Upper lobe of left lung (tissue), 6 donors: Measurements from ENCODE around the gene PRAC2. TPM values are rescaled to one million over a fixed set of nuclear protein-coding genes. Genes with fewer than 3 reads are reported as not detected.
A peak's percentile ranks its signal among the peaks of the same experiment; 100 is the strongest.

ENCODE experiments used
- ATAC-seq, 2 donors: fragments of 200-7000 bp; cut with Tn5 transposase; one replicate each; pipeline ENCODE4 v1.9.1; 2022; ENCODE audit warnings: mild to moderate bottlenecking in 2 of 2, moderate library complexity in 2 of 2; ENCODE audit not compliant: low FRiP score in 2 of 2
- DNase-seq, 2 donors: peaks; one replicate each; pipeline ENCODE4 v3.0.0-alpha.2; 2019 to 2020
- H3K27ac ChIP-seq, 4 donors: fragments of 200-600 bp; sonication (generic); one replicate each; pipeline ENCODE4 v1.5.1; 2016 to 2019
- H3K27me3 ChIP-seq, 4 donors: fragments of 200-600 bp; sonication (generic); one replicate each; pipeline ENCODE4 v1.5.1; 2017 to 2019
- H3K36me3 ChIP-seq, 4 donors: fragments of 200-600 bp; sonication (generic); one replicate each; pipeline ENCODE4 v1.5.1; 2016 to 2019
- H3K4me1 ChIP-seq, 4 donors: fragments of 200-600 bp; sonication (generic); one replicate each; pipeline ENCODE4 v1.5.1; 2018 to 2019
- H3K4me3 ChIP-seq, 4 donors: fragments of 200-600 bp; sonication (generic); one replicate each; pipeline ENCODE4 v1.5.1; 2017 to 2019; ENCODE audit warnings: mild to moderate bottlenecking in 2 of 4, moderate library complexity in 1 of 4
- H3K9me3 ChIP-seq, 4 donors: fragments of 200-600 bp; sonication (generic); one replicate each; pipeline ENCODE4 v1.5.1; 2018 to 2019
- CTCF ChIP-seq, 6 experiments: fragments of 450-650 bp in 4 of 6; fragments of 200-600 bp in 2 of 6; sonication (generic) in 2 of 6; IDR thresholded peaks; one replicate each; pipeline ENCODE4 v1.5.1; 2016 to 2019; ENCODE audit warnings: antibody characterized with exemption in 6 of 6
- EP300 ChIP-seq, 4 donors: sonication (generic); formaldehyde crosslinking; IDR thresholded peaks; one replicate each; pipeline ENCODE4 v1.5.1; 2017; ENCODE audit warnings: antibody characterized with exemption in 4 of 4, control low read depth in 2 of 4
- POLR2A ChIP-seq, 4 donors: fragments of 450-650 bp; IDR thresholded peaks; one replicate each; pipeline ENCODE4 v1.5.1; 2016 to 2017; ENCODE audit warnings: antibody characterized with exemption in 4 of 4, mild to moderate bottlenecking in 2 of 4
- POLR2AphosphoS5 ChIP-seq, 2 donors: sonication (generic); formaldehyde crosslinking; IDR thresholded peaks; one replicate each; pipeline ENCODE4 v1.5.1; 2017; ENCODE audit warnings: antibody characterized with exemption in 2 of 2
- WGBS, 2 donors: methylation state at CpG; one replicate each; pipeline ENCODE4 v1.1.5; 2017 to 2018; 5-methylcytosine and 5-hydroxymethylcytosine counted together
- total RNA-seq, 6 donors: library from RNA; depleted of rRNA in 4 of 6; stranded (reverse); fragments of >200 nt in 4 of 6; gene quantifications; one replicate each; pipeline versions ENCODE4 v1.1.0 to v1.2.1, GENCODE V29; 2016 to 2021
- donor health status: DM: no; HTN: no; CAD: no; lungs with moderate emphysema.
- donor health status: DM: no; HTN: yes; CAD: no; lungs with severe emphysema.

The PRAC2 gene
- total RNA-seq, 6 donors from 2014 or later = not detected

- Histone ChIP-seq H3K36me3 (no peaks in the 10 kb centered on the region), H3K4me3 (no peak overlapping the region), H3K9me3 (peaks cover 0 to 3% (median 0%) of the 10 kb centered on the region in 4 donors), H3K27me3 (peaks cover 1 to 66% (median 28%) of the 10 kb centered on the region in 4 donors), H3K27ac (no peak overlapping the region), H3K4me1 (peaks cover 5 to 16% (median 7%) of the 10 kb centered on the region in 4 donors)
- WGBS, 2 donors = 7 to 12% methylated on average over 12 to 14 of the region's 14 CpGs
- ATAC-seq = peak in 1 of 2 donors; percentile 16
- no peak for TF ChIP-seq CTCF (IDR thresholded peaks at IDR 0.05)
- TF ChIP-seq EP300 (IDR thresholded peaks at IDR 0.05) = no peak
- TF ChIP-seq POLR2AphosphoS5 (IDR thresholded peaks at IDR 0.05) = no peak
- TF ChIP-seq POLR2A (IDR thresholded peaks at IDR 0.05) = no peak
- peak in 1 of 2 donors; percentile 50 for DNase-seq
Measured at GRCh38 chr17:48734333-48735061, 11.5 kb downstream of the PRAC2 start.

GRCh38 chr17:48735062-48735351 is 12.0 kb downstream of the PRAC2 start:
- no peak overlapping the region for H3K4me3 ChIP-seq
- TF ChIP-seq CTCF (IDR thresholded peaks at IDR 0.05) (no peak), POLR2AphosphoS5 (IDR thresholded peaks at IDR 0.05) (no peak), POLR2A (IDR thresholded peaks at IDR 0.05) (no peak), EP300 (IDR thresholded peaks at IDR 0.05) (no peak)
- H3K36me3 ChIP-seq = no peaks in the 10 kb centered on the region
- H3K9me3 ChIP-seq = peaks cover 0 to 3% (median 0%) of the 10 kb centered on the region in 4 donors
- H3K27me3 ChIP-seq = peaks cover 1 to 66% (median 25%) of the 10 kb centered on the region in 4 donors
- WGBS, 2 donors = 4 to 10% methylated on average over 7 of the region's 7 CpGs
- ATAC-seq = no peak
- no peak for DNase-seq
- no peak overlapping the region for H3K27ac ChIP-seq
- H3K4me1 ChIP-seq = peaks cover 5 to 15% (median 7%) of the 10 kb centered on the region in 4 donors

- peaks cover 0 to 73% (median 23%) of the 10 kb centered on the region in 4 donors for H3K27me3 ChIP-seq
- no peak for ATAC-seq
Measured at GRCh38 chr17:48737330-48738043, 14.5 kb downstream of the PRAC2 start.

GRCh38 chr17:48738424-48738802 is 15.4 kb downstream of the PRAC2 start:
- 5 to 6% methylated on average over 11 of the region's 11 CpGs for WGBS, 2 donors
- Histone ChIP-seq H3K27me3 (peaks cover 0 to 72% (median 22%) of the 10 kb centered on the region in 4 donors), H3K27ac (no peak overlapping the region), H3K9me3 (peaks cover 0 to 3% (median 0%) of the 10 kb centered on the region in 4 donors), H3K4me1 (peaks cover 0 to 7% (median 2%) of the 10 kb centered on the region in 4 donors), H3K4me3 (no peak overlapping the region), H3K36me3 (no peaks in the 10 kb centered on the region)
- TF ChIP-seq EP300 (IDR thresholded peaks at IDR 0.05) (no peak), POLR2AphosphoS5 (IDR thresholded peaks at IDR 0.05) (no peak), CTCF (IDR thresholded peaks at IDR 0.05) (no peak), POLR2A (IDR thresholded peaks at IDR 0.05) (no peak)
- DNase-seq (no peak), ATAC-seq (no peak)

More at GRCh38 chr17:48737330-48738043, 14.5 kb downstream of the PRAC2 start:
- Histone ChIP-seq H3K9me3 (peaks cover 0 to 3% (median 0%) of the 10 kb centered on the region in 4 donors), H3K27ac (no peak overlapping the region), H3K4me1 (peaks cover 5 to 15% (median 7%) of the 10 kb centered on the region in 4 donors), H3K36me3 (no peaks in the 10 kb centered on the region), H3K4me3 (no peak overlapping the region)
- no peak for DNase-seq
- TF ChIP-seq POLR2A (IDR thresholded peaks at IDR 0.05) = no peak
- no peak for TF ChIP-seq POLR2AphosphoS5 (IDR thresholded peaks at IDR 0.05)
- TF ChIP-seq CTCF (IDR thresholded peaks at IDR 0.05) = no peak
- WGBS, 2 donors = 56 to 62% methylated on average over 4 of the region's 4 CpGs
